OCI-LY3 (cell line): ENCODE measurements around the gene TSGA10.

Experiments used
- H2AFZ ChIP-seq: fragments of 200-600, 300-600 bp; shearing (Covaris generic); 2 replicates; pipeline ENCODE4 v1.6.0; 2014; ENCODE audit warnings: antibody characterized with exemption, low read depth, low read length
- H3K27ac ChIP-seq: fragments of 200-600, 300-600 bp; sonication (generic); 2 replicates; pipeline ENCODE4 v1.5.1; 2014; ENCODE audit warnings: mild to moderate bottlenecking, low read length, moderate library complexity, mixed read lengths
- H3K27me3 ChIP-seq: fragments of 200-600, 300-600 bp; sonication (generic); 2 replicates; pipeline ENCODE4 v1.6.1; 2014; ENCODE audit warnings: low read depth, low read length, mixed read lengths
- H3K36me3 ChIP-seq: fragments of 200-600, 300-600 bp; sonication (generic); replicated peaks from 2 replicates; pipeline ENCODE3; 2014; ENCODE audit warnings: low read depth, low read length, mixed read lengths
- H3K4me1 ChIP-seq: fragments of 300-600, 200-600 bp; sonication (generic); 2 replicates; pipeline ENCODE4 v1.6.1; 2014; ENCODE audit warnings: low read length, mixed read lengths
- H3K4me2 ChIP-seq: fragments of 200-600, 300-600 bp; sonication (generic); 2 replicates; pipeline ENCODE4 v1.6.1; 2014; ENCODE audit warnings: low read length, mixed read lengths
- H3K4me3 ChIP-seq: fragments of 300-600, 200-600 bp; sonication (generic); 2 replicates; pipeline ENCODE4 v1.5.1; 2014; ENCODE audit warnings: antibody characterized with exemption, mild to moderate bottlenecking, low read length, moderate library complexity
- H3K79me2 ChIP-seq: fragments of 300-600, 200-600 bp; shearing (Covaris generic); 2 replicates; pipeline ENCODE4 v1.6.1; 2014; ENCODE audit warnings: mild to moderate bottlenecking, low read length, mixed read lengths
- H3K9ac ChIP-seq: fragments of 300-600, 200-600 bp; shearing (Covaris generic); 2 replicates; pipeline ENCODE4 v1.6.0; 2014; ENCODE audit warnings: mild to moderate bottlenecking, low read length, moderate library complexity
- H3K9me3 ChIP-seq: fragments of 200-600, 300-600 bp; shearing (Covaris generic); 2 replicates; pipeline ENCODE4 v1.6.1; 2014; ENCODE audit warnings: low read length, mixed read lengths; ENCODE audit not compliant: insufficient read depth
- H4K20me1 ChIP-seq: fragments of 200-600, 300-600 bp; sonication (generic); 2 replicates; pipeline ENCODE4 v1.6.1; 2016; ENCODE audit warnings: low read length, mixed read lengths; ENCODE audit not compliant: insufficient read depth
- EZH2phosphoT487 ChIP-seq: fragments of 200-600 bp; shearing (Covaris generic); IDR thresholded peaks from 2 replicates; pipeline ENCODE4 v1.6.1; 2018; ENCODE audit warnings: antibody characterized with exemption, mixed run types, low read depth
- TF ChIP-seq, protein P1 (sequence below): fragments of 200-600, 300-600 bp; sonication (generic); IDR thresholded peaks from 2 replicates; pipeline ENCODE4 v1.5.1; 2014; ENCODE audit warnings: antibody characterized with exemption, low read length, low read depth

TSGA10 gene

GRCh38 chr2:99184811-99185210 is 30.1 kb upstream of the TSGA10 start:
- no peaks in the 10 kb centered on the region for H3K9me3 ChIP-seq
- no peak overlapping the region for H3K27ac ChIP-seq
- no peak for TF ChIP-seq EZH2phosphoT487
- TF ChIP-seq, protein P1, sequence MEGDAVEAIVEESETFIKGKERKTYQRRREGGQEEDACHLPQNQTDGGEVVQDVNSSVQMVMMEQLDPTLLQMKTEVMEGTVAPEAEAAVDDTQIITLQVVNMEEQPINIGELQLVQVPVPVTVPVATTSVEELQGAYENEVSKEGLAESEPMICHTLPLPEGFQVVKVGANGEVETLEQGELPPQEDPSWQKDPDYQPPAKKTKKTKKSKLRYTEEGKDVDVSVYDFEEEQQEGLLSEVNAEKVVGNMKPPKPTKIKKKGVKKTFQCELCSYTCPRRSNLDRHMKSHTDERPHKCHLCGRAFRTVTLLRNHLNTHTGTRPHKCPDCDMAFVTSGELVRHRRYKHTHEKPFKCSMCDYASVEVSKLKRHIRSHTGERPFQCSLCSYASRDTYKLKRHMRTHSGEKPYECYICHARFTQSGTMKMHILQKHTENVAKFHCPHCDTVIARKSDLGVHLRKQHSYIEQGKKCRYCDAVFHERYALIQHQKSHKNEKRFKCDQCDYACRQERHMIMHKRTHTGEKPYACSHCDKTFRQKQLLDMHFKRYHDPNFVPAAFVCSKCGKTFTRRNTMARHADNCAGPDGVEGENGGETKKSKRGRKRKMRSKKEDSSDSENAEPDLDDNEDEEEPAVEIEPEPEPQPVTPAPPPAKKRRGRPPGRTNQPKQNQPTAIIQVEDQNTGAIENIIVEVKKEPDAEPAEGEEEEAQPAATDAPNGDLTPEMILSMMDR = no peak
- H3K9ac ChIP-seq = no peak overlapping the region
- no peak overlapping the region for H3K4me3 ChIP-seq
- peaks cover 10% of the 10 kb centered on the region for H3K4me1 ChIP-seq
- H3K36me3 ChIP-seq = peaks cover 10% of the 10 kb centered on the region
- no peak overlapping the region for H2AFZ ChIP-seq
- peaks cover 69% of the 10 kb centered on the region for H3K79me2 ChIP-seq
- H3K27me3 ChIP-seq = no peaks in the 10 kb centered on the region
- H4K20me1 ChIP-seq = no peaks in the 10 kb centered on the region
- no peak overlapping the region for H3K4me2 ChIP-seq

DNA sequence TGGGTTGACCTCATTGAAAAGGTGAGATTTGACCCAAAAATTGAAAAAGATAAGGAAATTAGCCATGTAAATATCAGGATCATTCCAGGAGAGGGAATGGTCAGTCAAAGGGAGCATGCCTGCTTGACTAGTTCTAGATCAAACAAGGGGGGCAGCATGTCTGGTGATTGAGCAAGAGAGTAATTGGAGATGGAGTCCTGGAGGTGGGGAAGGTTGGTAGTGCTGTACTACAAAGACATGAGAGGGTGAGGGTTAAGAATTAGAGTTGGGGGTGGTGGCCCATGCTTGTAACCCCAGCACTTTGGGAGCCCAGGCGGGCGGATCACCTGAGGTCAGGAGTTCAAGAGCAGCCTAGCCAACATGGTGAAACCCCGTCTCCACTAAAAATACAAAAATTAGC is 28.3 kb upstream of the TSGA10 start:
- no peak for TF ChIP-seq EZH2phosphoT487
- TF ChIP-seq, protein P1 = no peak
- H3K27ac ChIP-seq = no peak overlapping the region
- H3K79me2 ChIP-seq = peaks cover 84% of the 10 kb centered on the region
- H3K27me3 ChIP-seq = no peaks in the 10 kb centered on the region
- H3K9ac ChIP-seq = no peak overlapping the region
- H4K20me1 ChIP-seq = peaks cover 2% of the 10 kb centered on the region; the same call in 1 of the 2 replicates
- H2AFZ ChIP-seq = no peak overlapping the region
- H3K4me3 ChIP-seq = no peak overlapping the region
- no peak overlapping the region for H3K4me2 ChIP-seq
- peaks cover 4% of the 10 kb centered on the region for H3K36me3 ChIP-seq
- H3K9me3 ChIP-seq = no peaks in the 10 kb centered on the region
- H3K4me1 ChIP-seq = peaks cover 12% of the 10 kb centered on the region

- Histone ChIP-seq H3K4me2 (peak overlapping the region; percentile 96), H3K4me3 (peak overlapping the region; percentile 92), H3K4me1 (peaks cover 12% of the 10 kb centered on the region), H3K36me3 (no peaks in the 10 kb centered on the region), H3K27ac (0 out of 2 replicates have a peak overlapping the region, but pooled peaks have one; percentile 12), H3K79me2 (peaks cover 81% of the 10 kb centered on the region), H2AFZ (no peak overlapping the region), H3K9me3 (no peaks in the 10 kb centered on the region), H3K27me3 (no peaks in the 10 kb centered on the region), H4K20me1 (peaks cover 2% of the 10 kb centered on the region; the same call in 1 of the 2 replicates), H3K9ac (peak overlapping the region; percentile 80)
- TF ChIP-seq, protein P1 = no peak
- TF ChIP-seq EZH2phosphoT487 = no peak
Observed at GRCh38 chr2:99181624-99182000, 26.9 kb upstream of the TSGA10 start.

- TF ChIP-seq, protein P1 = no peak
- TF ChIP-seq EZH2phosphoT487 = no peak
- Histone ChIP-seq H4K20me1 (peaks cover 2% of the 10 kb centered on the region; the same call in 1 of the 2 replicates), H3K4me1 (peaks cover 12% of the 10 kb centered on the region), H3K79me2 (peaks cover 80% of the 10 kb centered on the region), H3K4me2 (peak within 1 kb of the TSS; percentile 96), H3K9ac (peak within 1 kb of the TSS; percentile 80), H3K4me3 (peak within 1 kb of the TSS; percentile 92), H3K27ac (peak within 1 kb of the TSS; percentile 26), H3K9me3 (no peaks in the 10 kb centered on the region), H3K27me3 (no peaks in the 10 kb centered on the region), H3K36me3 (no peaks in the 10 kb centered on the region), H2AFZ (peak within 1 kb of the TSS; percentile 90)
Observed at GRCh38 chr2:99180755-99181623, 26.2 kb upstream of the TSGA10 start, which contains the start of the genes MITD1 and MRPL30. MITD1 (minus strand) TSS chr2:99181058; CDS start chr2:99180981, 77 bp downstream. MRPL30 (plus strand) TSS chr2:99181184; CDS start chr2:99186204, 5,020 bp downstream.
